OCI-LY3 (cell line): ENCODE measurements around the gene DNAJC15.

Experiments used
- CTCF ChIP-seq: fragments of 200-600, 300-600 bp; sonication (generic); IDR thresholded peaks from 2 replicates; pipeline ENCODE4 v1.5.1; 2014; ENCODE audit warnings: antibody characterized with exemption, low read length, low read depth
- EZH2phosphoT487 ChIP-seq: fragments of 200-600 bp; shearing (Covaris generic); IDR thresholded peaks from 2 replicates; pipeline ENCODE4 v1.6.1; 2018; ENCODE audit warnings: antibody characterized with exemption, mixed run types, low read depth

GRCh38 chr13:43046259-43046658, 22.9 kb downstream of the DNAJC15 start:
- TF ChIP-seq CTCF: no peak
- TF ChIP-seq EZH2phosphoT487: no peak
